Karpas-422 (cell line): ENCODE data around the gene RTN3. TPM values are rescaled to one million over a fixed set of nuclear protein-coding genes. Genes with fewer than 3 reads are reported as not detected.
A peak's percentile ranks its signal among the peaks of the same experiment; 100 is the strongest.

Experiments
- DNase-seq: peaks from one replicate; pipeline ENCODE4 v3.0.0-alpha.2; 2015
- H2AFZ ChIP-seq: fragments of 200-600 bp; sonication (generic); 2 replicates; pipeline ENCODE4 v1.6.1; 2014; ENCODE audit warnings: antibody characterized with exemption, low read length, mixed read lengths
- H3K27ac ChIP-seq: fragments of 200-600 bp; sonication (generic); 2 replicates; pipeline ENCODE4 v1.5.1; 2014; ENCODE audit warnings: mild to moderate bottlenecking, low read length, moderate library complexity
- H3K27me3 ChIP-seq: fragments of 200-600 bp; sonication (generic); 2 replicates; pipeline ENCODE4 v1.6.1; 2014; ENCODE audit warnings: low read length, mixed read lengths
- H3K36me3 ChIP-seq: fragments of 200-600 bp; sonication (generic); 2 replicates; pipeline ENCODE4 v1.6.1; 2014; ENCODE audit warnings: low read length, mixed read lengths; ENCODE audit not compliant: insufficient read depth
- H3K4me1 ChIP-seq: fragments of 200-600 bp; sonication (generic); 2 replicates; pipeline ENCODE4 v1.6.1; 2014; ENCODE audit warnings: mild to moderate bottlenecking, low read length, mixed read lengths
- H3K4me2 ChIP-seq: fragments of 200-600 bp; sonication (generic); 2 replicates; pipeline ENCODE4 v1.6.1; 2014; ENCODE audit warnings: low read length, low read depth, mild to moderate bottlenecking; ENCODE audit not compliant: poor library complexity, severe bottlenecking
- H3K4me3 ChIP-seq: fragments of 200-600 bp; sonication (generic); 2 replicates; pipeline ENCODE4 v1.5.1; 2014; ENCODE audit warnings: mild to moderate bottlenecking, antibody characterized with exemption, low read length, mixed read lengths
- H3K79me2 ChIP-seq: fragments of 200-600 bp; sonication (generic); 2 replicates; pipeline ENCODE4 v1.6.1; 2014; ENCODE audit warnings: mild to moderate bottlenecking, low read length, mixed read lengths
- H3K9ac ChIP-seq: fragments of 200-600 bp; sonication (generic); 2 replicates; pipeline ENCODE4 v1.6.0; 2014; ENCODE audit warnings: low read length
- H3K9me2 ChIP-seq: fragments of 200-600 bp; sonication (generic), shearing (Covaris generic); replicated peaks from 2 replicates; pipeline ENCODE4 v1.6.0; 2014; ENCODE audit warnings: mild to moderate bottlenecking, low read length, moderate library complexity; ENCODE audit not compliant: insufficient read depth
- H3K9me3 ChIP-seq: fragments of 300-700, 200-600 bp; sonication (generic); 2 replicates; pipeline ENCODE4 v1.6.1; 2014; ENCODE audit warnings: low read length, mixed read lengths
- H4K20me1 ChIP-seq: fragments of 200-600 bp; sonication (generic); 2 replicates; pipeline ENCODE4 v1.6.1; 2014; ENCODE audit warnings: mild to moderate bottlenecking, antibody characterized with exemption, low read length, low read depth; ENCODE audit not compliant: insufficient read depth
- total RNA-seq: library from RNA; depleted of rRNA; stranded (reverse); fragments of >200 nt; shearing (Covaris generic); gene quantifications from 2 replicates; pipeline ENCODE4 v1.2.3, GENCODE V29; 2014; ENCODE audit warnings: low replicate concordance

RTN3 gene
- total RNA-seq, 1 experiment from 2014 or later: 118 TPM

GRCh38 chr11:63737718-63738117, 56.4 kb downstream of the RTN3 start:
- Histone ChIP-seq H3K9ac (no peak overlapping the region), H4K20me1 (no peaks in the 10 kb centered on the region), H3K4me2 (no peak overlapping the region), H3K9me3 (no peaks in the 10 kb centered on the region), H3K4me1 (peaks cover 3% of the 10 kb centered on the region), H3K79me2 (peaks cover 48% of the 10 kb centered on the region), H3K36me3 (no peaks in the 10 kb centered on the region), H3K27ac (peak overlapping the region; percentile 24; the same call in 1 of the 2 replicates), H3K27me3 (no peaks in the 10 kb centered on the region), H2AFZ (no peak overlapping the region), H3K4me3 (no peak overlapping the region), H3K9me2 (no peaks in the 10 kb centered on the region)
- no peak for DNase-seq

GRCh38 chr11:63738720-63739360, 57.5 kb downstream of the RTN3 start:
- Histone ChIP-seq H3K4me2 (peak overlapping the region; percentile 24), H3K27me3 (no peaks in the 10 kb centered on the region), H3K9me3 (no peaks in the 10 kb centered on the region), H3K79me2 (peaks cover 55% of the 10 kb centered on the region), H3K27ac (no peak overlapping the region), H3K4me3 (no peak overlapping the region), H4K20me1 (no peaks in the 10 kb centered on the region), H3K4me1 (peaks cover 3% of the 10 kb centered on the region), H3K9me2 (no peaks in the 10 kb centered on the region), H3K36me3 (no peaks in the 10 kb centered on the region), H3K9ac (no peak overlapping the region), H2AFZ (no peak overlapping the region)
- DNase-seq: peak; percentile 84

DNA sequence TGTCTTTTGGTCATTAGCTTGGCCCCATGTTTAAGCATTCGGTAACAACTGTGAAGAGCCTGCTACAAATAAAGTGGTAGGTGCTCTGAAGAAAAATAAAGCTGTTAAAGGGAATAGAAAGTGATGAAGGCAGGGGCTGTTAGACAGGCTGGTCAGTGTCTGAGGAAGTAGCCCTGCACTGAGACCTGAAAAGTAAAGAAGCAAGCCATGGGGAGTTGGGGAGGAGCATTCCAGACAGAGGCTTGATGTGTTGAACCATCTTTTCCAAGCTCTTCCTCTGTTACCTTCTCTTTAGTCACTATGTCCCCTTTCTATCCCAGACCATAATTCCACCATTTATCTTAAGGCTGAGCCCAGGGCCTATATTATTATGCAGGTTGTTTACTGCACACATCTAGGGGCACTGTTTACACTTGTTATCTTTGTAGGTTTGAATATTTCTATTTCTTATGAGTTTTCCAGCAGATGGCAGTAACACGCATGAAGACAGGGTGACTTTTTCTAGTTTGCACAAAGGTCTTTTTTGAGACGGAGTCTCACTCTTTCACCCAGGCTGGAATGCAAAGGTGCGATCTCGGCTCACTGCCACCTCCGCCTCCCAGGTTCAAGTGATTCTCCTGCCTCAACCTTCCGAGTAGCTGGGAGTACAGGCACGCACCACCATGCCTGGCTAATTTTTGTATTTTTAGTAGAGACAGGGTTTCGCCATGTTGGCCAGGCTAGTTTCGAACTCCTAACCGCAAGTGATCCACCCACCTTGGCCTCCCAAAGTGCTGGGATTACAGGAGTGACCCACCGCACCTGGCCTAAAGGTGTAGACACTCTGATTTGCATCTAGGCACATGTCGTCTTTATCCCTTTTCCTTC, 64.2 kb downstream of the RTN3 start:
- no peak overlapping the region for H3K9ac ChIP-seq
- H3K9me3 ChIP-seq: no peaks in the 10 kb centered on the region
- H3K27ac ChIP-seq: no peak overlapping the region
- DNase-seq: peak; percentile 40
- no peak overlapping the region for H3K4me2 ChIP-seq
- no peak overlapping the region for H3K4me3 ChIP-seq
- H3K36me3 ChIP-seq: peaks cover 10% of the 10 kb centered on the region; the same call in 1 of the 2 replicates
- H3K27me3 ChIP-seq: no peaks in the 10 kb centered on the region
- peaks cover 12% of the 10 kb centered on the region; the same call in 1 of the 2 replicates for H4K20me1 ChIP-seq
- no peak overlapping the region for H2AFZ ChIP-seq
- no peaks in the 10 kb centered on the region for H3K9me2 ChIP-seq
- peaks cover 73% of the 10 kb centered on the region for H3K79me2 ChIP-seq
- no peaks in the 10 kb centered on the region for H3K4me1 ChIP-seq

DNA sequence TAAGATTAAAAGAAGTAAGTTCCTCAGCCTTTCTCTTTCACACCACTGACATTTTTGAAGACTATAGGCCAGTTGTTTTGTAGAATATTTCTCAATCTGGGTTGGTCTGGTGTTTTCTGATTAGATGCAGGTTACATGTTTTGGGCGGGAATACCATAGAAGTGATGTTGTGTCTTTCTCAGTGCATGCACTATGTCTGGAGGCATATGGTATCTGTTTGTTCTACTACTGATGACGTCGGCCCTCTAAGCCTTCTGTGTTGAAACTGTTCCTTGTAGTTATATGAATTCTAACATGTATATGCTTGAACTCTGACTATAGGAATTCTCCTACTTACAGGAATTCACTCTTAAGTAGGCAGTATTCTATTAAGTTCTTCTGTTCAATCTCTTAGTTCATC, 65.7 kb downstream of the RTN3 start:
- Histone ChIP-seq H3K4me1 (no peaks in the 10 kb centered on the region), H3K4me3 (no peak overlapping the region), H3K79me2 (peaks cover 63% of the 10 kb centered on the region), H3K27ac (no peak overlapping the region), H3K9me2 (no peaks in the 10 kb centered on the region), H2AFZ (no peak overlapping the region), H3K9me3 (no peaks in the 10 kb centered on the region), H4K20me1 (peaks cover 12% of the 10 kb centered on the region; the same call in 1 of the 2 replicates), H3K27me3 (no peaks in the 10 kb centered on the region), H3K4me2 (no peak overlapping the region), H3K9ac (no peak overlapping the region), H3K36me3 (peaks cover 16% of the 10 kb centered on the region; the same call in 1 of the 2 replicates)
- peak; percentile 20 for DNase-seq

DNA sequence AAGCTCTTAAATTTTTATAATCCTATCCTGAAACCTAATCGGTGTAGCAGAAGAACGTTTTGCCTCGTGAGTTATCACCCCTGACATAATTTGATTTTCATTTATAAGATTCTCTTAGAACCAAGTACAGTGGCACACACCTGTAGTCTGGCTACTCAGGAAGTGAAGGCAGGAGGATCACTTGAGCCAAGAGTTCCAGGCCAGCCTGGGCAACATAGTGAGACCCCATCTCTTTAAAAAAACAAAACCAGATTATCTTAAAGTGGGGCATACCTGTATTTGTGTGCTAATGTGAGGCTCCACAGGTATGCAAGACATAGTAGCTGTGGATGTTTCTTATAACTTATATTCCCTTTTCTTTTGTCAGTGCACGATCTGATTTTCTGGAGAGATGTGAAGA, 68.3 kb downstream of the RTN3 start:
- Histone ChIP-seq H3K27ac (no peak overlapping the region), H3K4me3 (no peak overlapping the region), H3K79me2 (peaks cover 48% of the 10 kb centered on the region), H4K20me1 (peaks cover 12% of the 10 kb centered on the region; the same call in 1 of the 2 replicates), H3K4me1 (no peaks in the 10 kb centered on the region), H3K9ac (no peak overlapping the region), H3K9me2 (no peaks in the 10 kb centered on the region), H3K4me2 (no peak overlapping the region), H3K27me3 (no peaks in the 10 kb centered on the region), H2AFZ (no peak overlapping the region), H3K9me3 (no peaks in the 10 kb centered on the region), H3K36me3 (peaks cover 20% of the 10 kb centered on the region; the same call in 1 of the 2 replicates)
- peak; percentile 25 for DNase-seq

GRCh38 chr11:63756919-63757761, 75.8 kb downstream of the RTN3 start:
- no peak for DNase-seq
- H3K79me2 ChIP-seq: no peaks in the 10 kb centered on the region
- H3K9ac ChIP-seq: no peak overlapping the region
- H3K27me3 ChIP-seq: no peaks in the 10 kb centered on the region
- no peak overlapping the region for H3K4me2 ChIP-seq
- H3K9me2 ChIP-seq: no peaks in the 10 kb centered on the region
- no peaks in the 10 kb centered on the region for H3K4me1 ChIP-seq
- no peak overlapping the region for H2AFZ ChIP-seq
- no peaks in the 10 kb centered on the region for H4K20me1 ChIP-seq
- no peaks in the 10 kb centered on the region for H3K9me3 ChIP-seq
- H3K27ac ChIP-seq: no peak overlapping the region
- H3K36me3 ChIP-seq: peaks cover 3% of the 10 kb centered on the region; the same call in 1 of the 2 replicates
- no peak overlapping the region for H3K4me3 ChIP-seq

DNA sequence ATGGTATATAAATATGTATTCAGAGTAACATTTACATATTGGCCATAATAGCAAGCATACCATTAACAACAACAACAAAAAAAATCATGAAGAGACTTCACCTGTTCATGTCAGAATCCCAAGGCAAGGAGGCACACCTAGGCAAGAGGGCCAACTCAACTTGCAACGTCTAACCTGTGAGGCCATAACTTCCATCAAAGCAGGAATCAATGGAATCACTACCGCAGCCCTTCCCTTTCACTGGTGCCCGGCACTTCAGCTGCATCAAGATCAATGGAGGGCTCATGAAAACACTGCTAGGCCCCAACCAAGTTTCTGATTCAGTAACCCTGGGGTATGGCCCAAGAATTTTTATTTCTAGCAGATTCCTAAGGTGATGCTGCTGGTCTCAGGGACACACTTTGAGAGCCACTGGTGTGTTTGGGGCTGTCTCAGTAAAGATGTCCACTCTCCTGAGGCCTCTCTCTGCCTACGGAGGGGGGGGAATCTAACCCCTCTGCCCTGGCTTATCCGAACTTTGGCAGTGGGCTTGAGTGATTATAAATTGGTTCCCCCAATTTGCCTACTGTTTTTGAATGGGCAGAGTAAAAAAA, 79.3 kb downstream of the RTN3 start:
- no peaks in the 10 kb centered on the region; the same call in 1 of the 2 replicates for H3K36me3 ChIP-seq
- H3K9me2 ChIP-seq: no peaks in the 10 kb centered on the region
- H3K4me1 ChIP-seq: no peaks in the 10 kb centered on the region
- H2AFZ ChIP-seq: no peak overlapping the region
- DNase-seq: no peak
- H3K9ac ChIP-seq: no peak overlapping the region
- no peak overlapping the region for H3K4me2 ChIP-seq
- no peak overlapping the region for H3K27ac ChIP-seq
- no peaks in the 10 kb centered on the region for H3K79me2 ChIP-seq
- no peak overlapping the region for H3K4me3 ChIP-seq
- no peaks in the 10 kb centered on the region for H3K27me3 ChIP-seq
- no peaks in the 10 kb centered on the region for H3K9me3 ChIP-seq
- no peaks in the 10 kb centered on the region for H4K20me1 ChIP-seq
